Measurements from ENCODE around the gene MED7.

Gene MED7

DNA sequence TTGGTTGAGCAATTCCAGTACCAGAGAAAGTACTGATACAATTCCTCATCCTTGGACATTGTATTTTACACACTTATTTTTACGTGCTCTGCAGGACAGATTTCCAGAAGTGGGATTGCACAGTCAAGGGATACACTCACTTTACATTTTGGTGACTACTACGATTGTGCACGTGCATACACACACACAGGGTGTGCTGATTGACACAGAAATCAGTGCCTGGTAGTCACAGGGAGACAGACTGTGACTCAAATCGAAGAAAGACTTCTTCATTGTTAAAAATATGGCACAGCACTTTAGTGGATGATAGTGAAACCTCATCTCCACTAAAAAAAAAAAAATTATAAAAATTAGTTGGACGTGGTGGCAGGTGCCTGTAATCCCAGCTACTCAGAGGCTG lies 21.9 kb upstream of the MED7 start:
- no peak overlapping the region for H3K4me3 ChIP-seq (ENCODE audit: severe bottlenecking)

DNA sequence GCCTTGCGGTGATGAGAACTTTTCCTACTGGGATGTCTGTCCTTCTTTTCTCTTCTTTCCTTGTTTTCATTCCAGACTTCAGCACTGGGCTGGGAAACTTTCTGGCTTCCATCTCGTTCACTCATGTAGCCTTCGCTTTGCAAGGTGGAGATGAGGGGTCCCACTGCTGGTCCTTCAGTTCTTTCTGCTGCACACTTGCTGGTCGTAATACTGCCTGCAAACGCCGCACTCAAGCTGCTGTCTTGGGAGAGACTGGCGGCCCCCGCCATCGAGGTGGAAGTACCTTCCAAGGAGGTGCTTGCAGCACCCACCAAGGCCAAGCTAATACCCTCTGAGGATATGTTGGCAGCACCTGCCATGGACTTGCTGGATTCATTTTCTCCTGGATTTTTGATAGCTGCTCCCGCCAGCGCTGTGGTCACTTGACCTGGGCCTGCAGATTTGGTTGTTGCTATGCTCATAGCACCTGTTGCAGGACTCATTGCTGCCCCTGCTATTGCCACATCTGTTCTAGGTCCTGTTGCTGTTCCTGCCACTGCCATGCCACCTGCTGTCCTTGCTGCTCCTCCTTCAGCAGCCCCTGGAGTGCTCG lies 20.4 kb upstream of the MED7 start:
- no peak for TF ChIP-seq CTCF (IDR thresholded peaks at IDR 0.05; ENCODE audit: poor library complexity, severe bottlenecking)
- Histone ChIP-seq H3K4me3 (ENCODE audit: severe bottlenecking) (no peak overlapping the region), H3K9me3 (ENCODE audit: severe bottlenecking) (no peaks in the 10 kb centered on the region), H3K27ac (ENCODE audit: poor library complexity, severe bottlenecking) (no peak overlapping the region), H3K27me3 (ENCODE audit: insufficient read depth, poor library complexity, severe bottlenecking) (no peaks in the 10 kb centered on the region), H3K4me1 (ENCODE audit: insufficient read depth, poor library complexity, severe bottlenecking) (no peaks in the 10 kb centered on the region), H3K36me3 (ENCODE audit: low read depth) (no peaks in the 10 kb centered on the region)
- DNase-seq (ENCODE audit: low spot score) (no peak), ATAC-seq (ENCODE audit: low read depth) (no peak)

More for the DNA sequence above, 21.9 kb upstream of the MED7 start:
- TF ChIP-seq CTCF (IDR thresholded peaks at IDR 0.05; ENCODE audit: poor library complexity, severe bottlenecking): no peak
- no peaks in the 10 kb centered on the region for H3K36me3 ChIP-seq (ENCODE audit: low read depth)
- DNase-seq (ENCODE audit: low spot score) (no peak), ATAC-seq (ENCODE audit: low read depth) (no peak)
- no peaks in the 10 kb centered on the region for H3K27me3 ChIP-seq (ENCODE audit: insufficient read depth, poor library complexity, severe bottlenecking)
- H3K9me3 ChIP-seq (ENCODE audit: severe bottlenecking): no peaks in the 10 kb centered on the region
- no peak overlapping the region for H3K27ac ChIP-seq (ENCODE audit: poor library complexity, severe bottlenecking)
- no peaks in the 10 kb centered on the region for H3K4me1 ChIP-seq (ENCODE audit: insufficient read depth, poor library complexity, severe bottlenecking)

DNA sequence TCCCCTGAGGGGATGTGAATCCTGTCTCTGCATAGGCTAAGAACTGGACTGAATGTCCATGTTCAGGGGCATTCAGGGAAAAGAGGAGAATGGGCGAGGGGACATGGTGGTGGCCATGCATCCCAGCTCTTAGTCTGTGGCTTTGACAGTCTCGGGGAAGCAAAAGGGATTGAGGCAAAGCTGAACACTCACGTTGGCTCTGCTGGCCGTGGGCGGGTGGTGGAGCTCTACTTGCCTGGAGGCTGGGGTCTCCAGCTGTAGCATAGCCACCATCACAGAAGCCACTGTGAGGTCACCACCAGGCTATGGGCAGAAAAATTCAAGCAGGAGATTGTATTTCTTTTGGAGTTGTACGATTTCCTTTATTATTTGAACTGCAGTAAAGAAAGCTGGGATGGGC lies 19.3 kb upstream of the MED7 start:
- no peak for TF ChIP-seq CTCF (IDR thresholded peaks at IDR 0.05; ENCODE audit: poor library complexity, severe bottlenecking)
- H3K36me3 ChIP-seq (ENCODE audit: low read depth): no peaks in the 10 kb centered on the region
- no peaks in the 10 kb centered on the region for H3K9me3 ChIP-seq (ENCODE audit: severe bottlenecking)
- H3K4me1 ChIP-seq (ENCODE audit: insufficient read depth, poor library complexity, severe bottlenecking): no peaks in the 10 kb centered on the region
- DNase-seq (ENCODE audit: low spot score): no peak
- no peak overlapping the region for H3K4me3 ChIP-seq (ENCODE audit: severe bottlenecking)
- H3K27ac ChIP-seq (ENCODE audit: poor library complexity, severe bottlenecking): no peak overlapping the region
- H3K27me3 ChIP-seq (ENCODE audit: insufficient read depth, poor library complexity, severe bottlenecking): no peaks in the 10 kb centered on the region
- ATAC-seq (ENCODE audit: low read depth): no peak

GRCh38 chr5:157160001-157160400 lies 17.3 kb upstream of the MED7 start:
- TF ChIP-seq CTCF (IDR thresholded peaks at IDR 0.05; ENCODE audit: poor library complexity, severe bottlenecking): no peak
- no peaks in the 10 kb centered on the region for H3K36me3 ChIP-seq (ENCODE audit: low read depth)
- peaks cover 4% of the 10 kb centered on the region for H3K27me3 ChIP-seq (ENCODE audit: insufficient read depth, poor library complexity, severe bottlenecking)
- no peaks in the 10 kb centered on the region for H3K9me3 ChIP-seq (ENCODE audit: severe bottlenecking)
- DNase-seq (ENCODE audit: low spot score) (no peak), ATAC-seq (ENCODE audit: low read depth) (no peak)
- H3K4me1 ChIP-seq (ENCODE audit: insufficient read depth, poor library complexity, severe bottlenecking): no peaks in the 10 kb centered on the region
- H3K4me3 ChIP-seq (ENCODE audit: severe bottlenecking): no peak overlapping the region
- no peak overlapping the region for H3K27ac ChIP-seq (ENCODE audit: poor library complexity, severe bottlenecking)

GRCh38 chr5:157159209-157159751 lies 16.6 kb upstream of the MED7 start:
- peaks cover 4% of the 10 kb centered on the region for H3K27me3 ChIP-seq (ENCODE audit: insufficient read depth, poor library complexity, severe bottlenecking)
- no peaks in the 10 kb centered on the region for H3K36me3 ChIP-seq (ENCODE audit: low read depth)
- no peak for TF ChIP-seq CTCF (IDR thresholded peaks at IDR 0.05; ENCODE audit: poor library complexity, severe bottlenecking)
- DNase-seq (ENCODE audit: low spot score) (no peak), ATAC-seq (ENCODE audit: low read depth) (no peak)
- H3K4me1 ChIP-seq (ENCODE audit: insufficient read depth, poor library complexity, severe bottlenecking): no peaks in the 10 kb centered on the region
- no peak overlapping the region for H3K4me3 ChIP-seq (ENCODE audit: severe bottlenecking)
- H3K27ac ChIP-seq (ENCODE audit: poor library complexity, severe bottlenecking): no peak overlapping the region
- no peaks in the 10 kb centered on the region for H3K9me3 ChIP-seq (ENCODE audit: severe bottlenecking)

Measured in RWPE2 (cell line).